IPS DF 6.9 (cell line): ENCODE data around the gene SEM1.
"Not testable (repeated sequence)": the region's sequence is repeated elsewhere in the genome, so short reads cannot be mapped to it uniquely, and the experiment has no call there.

Experiments used
- DNase-seq: peaks from one replicate; pipeline ENCODE4 v3.0.0-alpha.2; 2013; ENCODE audit warnings: low read depth, low spot score
- H3K27ac ChIP-seq: one replicate; pipeline ENCODE4 v1.5.1; 2013; ENCODE audit warnings: low read length, control low read depth
- H3K27me3 ChIP-seq: 2 replicates; pipeline ENCODE4 v1.6.1; 2013; ENCODE audit warnings: mild to moderate bottlenecking, low read length; ENCODE audit not compliant: control insufficient read depth, insufficient read depth
- H3K36me3 ChIP-seq: 2 replicates; pipeline ENCODE4 v1.6.1; 2013; ENCODE audit warnings: low read length; ENCODE audit not compliant: control insufficient read depth, insufficient read depth
- H3K4me1 ChIP-seq: 2 replicates; pipeline ENCODE4 v1.6.1; 2013; ENCODE audit warnings: low read length; ENCODE audit not compliant: control insufficient read depth, insufficient read depth
- H3K4me3 ChIP-seq: 2 replicates; pipeline ENCODE4 v1.5.1; 2013; ENCODE audit warnings: mild to moderate bottlenecking, low read length
- H3K9me3 ChIP-seq: 2 replicates; pipeline ENCODE4 v1.6.1; 2013; ENCODE audit warnings: low read length, inconsistent platforms; ENCODE audit not compliant: control insufficient read depth, insufficient read depth
- WGBS: extraction: QIAGEN DNeasy Blood & Tissue Kit; methylation state at CpG from one replicate; pipeline ENCODE4 v1.1.7; 2013; ENCODE audit warnings: mixed read lengths, missing lambda C conversion rate; ENCODE audit not compliant: insufficient read length, insufficient coverage; 5-methylcytosine and 5-hydroxymethylcytosine counted together

The SEM1 gene

DNA sequence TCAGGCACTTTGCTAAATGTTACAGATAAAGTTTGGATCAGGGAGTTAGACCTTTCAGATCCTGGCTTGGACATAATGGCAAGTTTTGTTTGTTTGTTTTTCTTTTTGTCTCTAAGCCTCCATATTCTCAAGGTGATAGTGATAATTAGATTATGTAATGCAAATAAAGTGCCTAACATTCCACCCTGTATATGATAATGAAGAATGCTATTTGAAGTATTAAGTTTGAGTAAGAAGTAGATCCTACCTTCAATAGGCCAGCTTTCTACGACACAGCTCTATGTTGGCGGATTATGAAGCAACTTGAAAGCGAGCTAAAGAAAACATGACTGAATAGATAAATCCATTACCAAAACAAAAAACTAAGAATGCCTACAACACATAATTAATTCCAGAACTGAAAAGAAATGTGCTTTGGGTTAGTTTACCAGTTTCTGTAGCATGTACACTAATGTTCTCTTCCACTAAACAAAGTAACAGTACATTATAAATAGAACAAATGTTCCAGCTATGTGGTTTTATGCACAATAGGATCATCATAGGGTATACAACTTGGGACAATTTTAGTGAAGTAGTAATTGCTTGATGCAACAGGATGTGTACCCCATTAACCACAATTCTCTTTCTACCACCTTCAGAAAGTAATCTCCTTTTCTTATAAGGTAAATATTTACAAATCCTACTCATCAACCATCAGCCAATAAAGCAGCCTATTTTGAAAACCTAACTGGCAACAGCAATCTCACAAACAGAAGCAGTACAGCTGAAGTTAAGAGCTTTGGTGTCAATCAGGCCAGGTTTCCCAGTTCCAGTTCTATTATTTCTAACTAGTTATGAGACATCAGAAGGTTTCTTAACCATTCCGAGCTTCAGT lies 1.5 kb downstream of the SEM1 start:
- H3K9me3 ChIP-seq: no peaks in the 10 kb centered on the region; the same call in 1 of the 2 replicates
- H3K27me3 ChIP-seq: no peaks in the 10 kb centered on the region
- no peak overlapping the region for H3K27ac ChIP-seq
- no peak for DNase-seq
- no peaks in the 10 kb centered on the region for H3K36me3 ChIP-seq
- WGBS: no CpG with 5 or more reads among the region's 4 CpGs
- H3K4me1 ChIP-seq: no peaks in the 10 kb centered on the region
- no peak overlapping the region for H3K4me3 ChIP-seq

DNA sequence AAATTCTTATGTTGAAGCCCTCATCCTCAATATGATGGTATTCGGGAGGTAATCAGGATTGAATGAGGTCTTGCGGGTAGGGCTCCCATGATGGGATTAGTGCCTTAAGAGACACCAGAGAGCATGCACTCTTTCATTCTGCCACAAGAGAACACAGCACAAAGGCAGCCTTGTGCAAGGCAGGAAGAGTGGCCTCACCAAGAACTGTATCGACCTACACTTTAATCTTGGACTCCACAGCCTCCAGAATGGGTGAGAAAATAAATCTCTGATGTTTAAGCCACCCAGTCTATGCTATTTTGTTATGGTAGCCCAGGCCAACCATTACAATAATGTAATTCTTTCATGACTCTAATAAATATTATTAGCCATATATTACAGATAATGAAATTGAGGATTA lies 8.4 kb downstream of the SEM1 start:
- WGBS: no CpG with 5 or more reads among the region's 3 CpGs
- Histone ChIP-seq H3K9me3 (no peaks in the 10 kb centered on the region), H3K27ac (no peak overlapping the region), H3K4me3 (no peak overlapping the region), H3K36me3 (peaks cover 2% of the 10 kb centered on the region; the same call in 1 of the 2 replicates), H3K4me1 (no peaks in the 10 kb centered on the region), H3K27me3 (no peaks in the 10 kb centered on the region)
- no peak for DNase-seq

DNA sequence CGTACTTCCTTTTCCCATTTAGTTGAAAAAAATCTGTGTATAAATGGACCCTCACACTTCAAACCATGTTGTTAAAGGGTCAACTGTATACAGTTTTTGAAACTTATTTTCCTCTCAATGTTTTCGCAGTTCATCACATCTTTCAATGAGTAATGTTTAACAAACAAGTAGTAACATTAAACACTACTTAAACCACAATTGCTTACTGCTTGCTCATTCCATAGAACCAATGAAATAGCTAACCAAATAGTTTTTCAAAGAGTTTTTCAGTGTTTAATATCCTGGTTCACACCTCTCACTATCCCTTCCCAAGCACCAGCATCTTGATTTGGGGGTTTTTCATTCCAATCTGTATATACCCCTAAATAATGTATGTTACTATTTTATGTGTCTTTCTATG lies 9.1 kb downstream of the SEM1 start:
- Histone ChIP-seq H3K4me1 (no peaks in the 10 kb centered on the region), H3K36me3 (peaks cover 2% of the 10 kb centered on the region; the same call in 1 of the 2 replicates)
- no CpG with 5 or more reads among the region's 2 CpGs for WGBS

DNA sequence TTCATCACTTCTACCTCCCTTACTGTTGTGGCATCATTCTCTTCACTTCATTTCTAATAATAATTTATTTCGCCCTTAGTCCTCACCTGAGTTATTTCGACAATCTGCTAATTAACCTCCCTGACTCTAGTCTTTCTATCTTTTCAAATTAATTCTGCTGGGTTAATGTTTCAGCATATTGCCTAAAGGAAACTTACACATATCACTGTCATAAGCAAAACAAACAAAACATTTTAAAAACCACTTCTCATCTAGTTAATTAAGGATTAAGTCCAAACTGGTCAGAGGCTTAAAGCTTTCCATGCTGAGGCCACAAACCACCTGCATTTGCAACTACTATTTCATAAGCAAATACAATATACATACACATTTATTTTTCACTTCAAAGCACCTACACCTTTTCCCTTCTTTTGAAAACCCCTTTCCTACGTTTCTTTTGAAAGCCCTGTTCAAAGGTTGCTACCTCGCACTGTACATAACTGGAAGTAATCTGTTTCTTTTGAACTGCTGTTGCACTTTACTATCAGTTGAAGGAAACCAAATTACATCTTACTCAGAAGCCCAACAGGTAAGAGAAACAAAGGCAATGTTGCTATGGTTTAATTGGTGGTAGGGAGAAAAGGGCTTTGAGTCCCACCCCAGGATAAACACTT lies 10.3 kb downstream of the SEM1 start:
- Histone ChIP-seq H3K36me3 (peaks cover 2% of the 10 kb centered on the region; the same call in 1 of the 2 replicates), H3K4me3 (no peak overlapping the region), H3K27ac (no peak overlapping the region), H3K27me3 (no peaks in the 10 kb centered on the region), H3K9me3 (no peaks in the 10 kb centered on the region), H3K4me1 (no peaks in the 10 kb centered on the region)
- DNase-seq: no peak
- WGBS: 100% methylated on average over 2 of the region's 4 CpGs

More for the DNA sequence above, 9.1 kb downstream of the SEM1 start:
- Histone ChIP-seq H3K27me3 (no peaks in the 10 kb centered on the region), H3K4me3 (no peak overlapping the region), H3K9me3 (no peaks in the 10 kb centered on the region), H3K27ac (no peak overlapping the region)
- no peak for DNase-seq

DNA sequence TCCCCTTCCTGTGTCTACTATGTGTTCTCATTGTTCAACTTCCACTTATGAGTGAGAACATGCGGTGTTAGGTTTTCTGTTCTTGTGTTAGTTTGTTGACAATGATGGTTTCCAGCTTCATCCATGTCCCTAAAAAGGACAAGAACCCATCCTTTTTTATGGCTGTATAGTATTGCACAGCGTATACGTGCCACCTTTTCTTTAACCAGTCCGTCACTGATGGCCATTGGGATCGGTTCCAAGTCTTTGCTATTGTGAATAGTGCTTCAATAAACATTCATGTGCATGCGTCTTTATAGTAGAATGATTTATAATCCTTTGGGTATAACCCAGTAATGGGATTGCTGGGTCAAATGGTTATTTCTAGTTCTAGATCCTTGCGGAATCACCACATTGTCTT lies 11.2 kb downstream of the SEM1 start:
- H3K27me3 ChIP-seq, H3K4me1 ChIP-seq, H3K27ac ChIP-seq, H3K9me3 ChIP-seq, H3K4me3 ChIP-seq, DNase-seq, H3K36me3 ChIP-seq: not testable (repeated sequence)
- no CpG with 5 or more reads among the region's 7 CpGs for WGBS

DNA sequence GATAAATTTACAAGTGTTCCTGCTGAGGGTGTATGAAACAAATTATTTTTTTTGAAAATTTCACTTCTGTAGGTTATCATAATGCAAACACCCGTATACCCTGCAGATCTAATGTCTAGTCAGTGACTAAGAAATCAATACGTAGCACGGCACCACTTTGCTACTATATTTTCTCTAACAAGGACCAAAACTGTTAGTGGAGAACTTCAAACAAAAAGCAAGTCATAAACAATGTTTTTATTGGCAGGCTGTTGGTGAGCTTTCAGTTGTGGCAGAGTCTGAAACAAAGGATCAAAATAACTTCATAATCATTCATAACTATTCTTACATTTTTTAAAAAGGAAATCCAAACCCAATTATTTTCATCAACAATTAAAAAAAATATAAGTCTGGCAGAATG lies 11.8 kb downstream of the SEM1 start:
- no CpG with 5 or more reads among the region's 3 CpGs for WGBS
- Histone ChIP-seq H3K27ac (no peak overlapping the region), H3K4me1 (no peaks in the 10 kb centered on the region), H3K36me3 (peaks cover 2% of the 10 kb centered on the region; the same call in 1 of the 2 replicates), H3K27me3 (no peaks in the 10 kb centered on the region), H3K4me3 (no peak overlapping the region), H3K9me3 (no peaks in the 10 kb centered on the region)
- DNase-seq: no peak

DNA sequence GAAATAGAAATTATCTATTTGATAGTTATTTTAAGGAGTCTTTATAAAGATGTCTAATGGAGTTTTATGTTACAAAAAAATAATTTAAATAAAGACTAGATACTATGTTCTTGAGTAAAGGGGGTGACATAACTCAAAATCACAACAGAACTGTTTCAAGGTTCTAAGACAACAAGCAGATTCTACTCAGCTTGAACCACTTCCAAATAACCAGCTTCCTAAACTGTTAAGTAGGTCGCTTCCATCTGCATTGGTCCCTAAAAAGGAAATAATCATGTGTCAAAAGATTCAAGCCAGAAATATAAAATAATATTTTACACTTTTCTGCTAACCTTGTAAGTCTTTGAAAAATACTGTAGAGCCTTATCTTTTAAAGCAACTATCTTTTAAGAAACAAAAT lies 14.1 kb downstream of the SEM1 start:
- no peak overlapping the region for H3K4me3 ChIP-seq
- no peaks in the 10 kb centered on the region for H3K9me3 ChIP-seq
- no peaks in the 10 kb centered on the region for H3K4me1 ChIP-seq
- WGBS: no CpG with 5 or more reads among the region's 1 CpG
- DNase-seq: no peak
- no peaks in the 10 kb centered on the region for H3K27me3 ChIP-seq
- H3K36me3 ChIP-seq: no peaks in the 10 kb centered on the region
- no peak overlapping the region for H3K27ac ChIP-seq

DNA sequence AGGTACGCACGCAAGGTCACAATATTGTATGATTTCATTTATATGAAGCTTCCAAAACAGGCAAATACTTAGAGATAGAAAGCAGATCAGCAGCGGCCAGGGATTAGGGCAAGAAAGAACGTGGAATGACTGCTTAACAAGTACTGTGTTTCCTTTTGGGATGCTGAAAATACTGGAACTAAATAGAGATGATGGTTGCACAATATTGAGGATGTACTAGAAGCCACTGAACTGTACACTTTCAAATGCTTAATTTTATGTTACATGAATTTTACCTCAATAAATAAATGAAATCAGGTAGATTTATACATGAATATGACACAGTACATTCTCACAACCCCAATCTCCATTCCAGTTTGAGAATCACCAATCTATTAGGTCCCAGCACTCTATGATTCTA lies 15.6 kb downstream of the SEM1 start:
- Histone ChIP-seq H3K27me3 (no peaks in the 10 kb centered on the region), H3K27ac (no peak overlapping the region), H3K36me3 (no peaks in the 10 kb centered on the region), H3K4me1 (no peaks in the 10 kb centered on the region), H3K4me3 (no peak overlapping the region), H3K9me3 (no peaks in the 10 kb centered on the region)
- DNase-seq: no peak
- WGBS: no CpG with 5 or more reads among the region's 4 CpGs

DNA sequence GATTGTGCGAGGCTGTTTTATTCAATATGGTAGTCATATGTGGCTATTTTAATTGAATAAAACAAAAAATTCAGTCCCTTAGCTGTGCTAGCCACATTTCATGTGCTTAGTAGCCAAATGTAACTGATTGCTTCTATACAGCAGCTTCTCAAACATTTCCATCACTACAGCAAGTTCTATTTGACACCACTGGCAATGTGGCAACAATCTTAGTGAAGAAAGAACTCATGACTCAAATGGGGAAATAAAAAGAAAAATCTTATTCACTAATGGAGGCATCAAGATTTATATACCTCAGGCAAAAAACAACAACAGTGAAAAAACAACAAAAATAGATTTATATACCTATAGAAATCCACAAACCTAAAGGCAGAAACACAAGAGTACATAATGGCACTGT lies 17.9 kb downstream of the SEM1 start:
- no CpG with 5 or more reads among the region's 1 CpG for WGBS
- DNase-seq: no peak
- H3K36me3 ChIP-seq: no peaks in the 10 kb centered on the region
- no peaks in the 10 kb centered on the region for H3K27me3 ChIP-seq
- no peaks in the 10 kb centered on the region for H3K4me1 ChIP-seq
- no peaks in the 10 kb centered on the region for H3K9me3 ChIP-seq
- H3K27ac ChIP-seq: no peak overlapping the region
- no peak overlapping the region for H3K4me3 ChIP-seq

DNA sequence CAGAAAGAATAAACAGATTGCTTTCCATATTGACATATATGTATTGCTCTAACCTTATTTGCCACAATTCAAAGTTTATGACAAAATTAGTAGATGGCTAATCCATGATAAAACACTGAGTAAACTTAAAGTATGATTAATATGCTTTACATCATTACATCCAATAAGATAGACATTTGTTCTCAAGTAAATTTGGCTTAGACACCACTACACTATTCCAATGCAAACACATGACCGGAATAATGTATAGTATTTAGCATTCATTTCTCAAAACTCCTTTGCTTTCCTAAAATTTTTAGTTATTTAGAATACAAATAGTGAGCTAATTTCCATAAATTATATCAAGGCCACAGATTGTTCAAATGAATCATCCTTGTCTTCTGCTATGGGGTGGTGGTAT lies 20.2 kb downstream of the SEM1 start:
- no CpG with 5 or more reads among the region's 1 CpG for WGBS
- H3K36me3 ChIP-seq: no peaks in the 10 kb centered on the region
- no peak overlapping the region for H3K27ac ChIP-seq

More for the DNA sequence above, 20.2 kb downstream of the SEM1 start:
- Histone ChIP-seq H3K4me1 (no peaks in the 10 kb centered on the region), H3K4me3 (no peak overlapping the region), H3K9me3 (no peaks in the 10 kb centered on the region), H3K27me3 (no peaks in the 10 kb centered on the region)
- DNase-seq: no peak
